Measurements from ENCODE around the gene NUDT3. TPM values are rescaled to one million over a fixed set of nuclear protein-coding genes. Genes with fewer than 3 reads are reported as not detected.

NUDT3 gene
- total and polyA plus RNA-seq, 2 experiments from 2014 or later = 12.1 to 31.1 TPM

DNA sequence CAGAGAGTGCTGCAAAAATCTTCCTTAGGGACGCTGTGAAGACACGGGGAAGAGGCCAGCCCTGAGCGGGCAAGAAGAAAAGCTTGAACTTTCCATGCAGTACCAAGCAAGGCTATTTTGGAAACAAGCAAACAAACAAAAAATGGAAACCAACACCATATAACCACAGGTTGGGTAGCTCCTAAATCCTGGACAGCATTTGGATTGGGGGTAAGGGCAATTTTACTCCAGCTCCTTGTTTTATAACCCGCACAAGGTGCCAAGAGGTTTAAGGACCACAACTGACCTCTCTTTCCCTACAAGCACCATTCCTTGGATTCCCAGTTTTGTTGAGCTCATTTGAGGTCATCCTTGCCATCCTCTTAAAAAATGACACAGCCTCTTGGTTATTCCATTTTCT lies 112.3 kb downstream of the NUDT3 start:
- no peaks in the 10 kb centered on the region for H3K9me3 Mint-ChIP-seq
- ATAC-seq (no peak), DNase-seq (ENCODE audit: low spot score) (no peak)
- no peak overlapping the region for H3K27ac Mint-ChIP-seq
- peaks cover 5% of the 10 kb centered on the region for H3K27me3 Mint-ChIP-seq (ENCODE audit: insufficient read depth, low read depth, poor library complexity)
- H3K4me1 Mint-ChIP-seq = no peaks in the 10 kb centered on the region
- no peaks in the 10 kb centered on the region; the same call in 1 of the 2 replicates for H4K20me1 ChIP-seq (replicated peaks; ENCODE audit: insufficient read depth)
- H3K4me3 Mint-ChIP-seq = no peak overlapping the region
- no peak overlapping the region for H3K4me2 ChIP-seq
- H3K27me3 ChIP-seq (ENCODE audit: insufficient read depth) = no peaks in the 10 kb centered on the region
- TF ChIP-seq STAT1 (IDR thresholded peaks at IDR 0.05; ENCODE audit: unreplicated experiment) = no peak
- TF ChIP-seq POLR2AphosphoS5 (IDR thresholded peaks at IDR 0.05; ENCODE audit: low read depth) = no peak
- TF ChIP-seq, protein P1, sequence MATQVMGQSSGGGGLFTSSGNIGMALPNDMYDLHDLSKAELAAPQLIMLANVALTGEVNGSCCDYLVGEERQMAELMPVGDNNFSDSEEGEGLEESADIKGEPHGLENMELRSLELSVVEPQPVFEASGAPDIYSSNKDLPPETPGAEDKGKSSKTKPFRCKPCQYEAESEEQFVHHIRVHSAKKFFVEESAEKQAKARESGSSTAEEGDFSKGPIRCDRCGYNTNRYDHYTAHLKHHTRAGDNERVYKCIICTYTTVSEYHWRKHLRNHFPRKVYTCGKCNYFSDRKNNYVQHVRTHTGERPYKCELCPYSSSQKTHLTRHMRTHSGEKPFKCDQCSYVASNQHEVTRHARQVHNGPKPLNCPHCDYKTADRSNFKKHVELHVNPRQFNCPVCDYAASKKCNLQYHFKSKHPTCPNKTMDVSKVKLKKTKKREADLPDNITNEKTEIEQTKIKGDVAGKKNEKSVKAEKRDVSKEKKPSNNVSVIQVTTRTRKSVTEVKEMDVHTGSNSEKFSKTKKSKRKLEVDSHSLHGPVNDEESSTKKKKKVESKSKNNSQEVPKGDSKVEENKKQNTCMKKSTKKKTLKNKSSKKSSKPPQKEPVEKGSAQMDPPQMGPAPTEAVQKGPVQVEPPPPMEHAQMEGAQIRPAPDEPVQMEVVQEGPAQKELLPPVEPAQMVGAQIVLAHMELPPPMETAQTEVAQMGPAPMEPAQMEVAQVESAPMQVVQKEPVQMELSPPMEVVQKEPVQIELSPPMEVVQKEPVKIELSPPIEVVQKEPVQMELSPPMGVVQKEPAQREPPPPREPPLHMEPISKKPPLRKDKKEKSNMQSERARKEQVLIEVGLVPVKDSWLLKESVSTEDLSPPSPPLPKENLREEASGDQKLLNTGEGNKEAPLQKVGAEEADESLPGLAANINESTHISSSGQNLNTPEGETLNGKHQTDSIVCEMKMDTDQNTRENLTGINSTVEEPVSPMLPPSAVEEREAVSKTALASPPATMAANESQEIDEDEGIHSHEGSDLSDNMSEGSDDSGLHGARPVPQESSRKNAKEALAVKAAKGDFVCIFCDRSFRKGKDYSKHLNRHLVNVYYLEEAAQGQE (IDR thresholded peaks at IDR 0.05; ENCODE audit: unreplicated experiment) = no peak
- TF ChIP-seq, protein P2, sequence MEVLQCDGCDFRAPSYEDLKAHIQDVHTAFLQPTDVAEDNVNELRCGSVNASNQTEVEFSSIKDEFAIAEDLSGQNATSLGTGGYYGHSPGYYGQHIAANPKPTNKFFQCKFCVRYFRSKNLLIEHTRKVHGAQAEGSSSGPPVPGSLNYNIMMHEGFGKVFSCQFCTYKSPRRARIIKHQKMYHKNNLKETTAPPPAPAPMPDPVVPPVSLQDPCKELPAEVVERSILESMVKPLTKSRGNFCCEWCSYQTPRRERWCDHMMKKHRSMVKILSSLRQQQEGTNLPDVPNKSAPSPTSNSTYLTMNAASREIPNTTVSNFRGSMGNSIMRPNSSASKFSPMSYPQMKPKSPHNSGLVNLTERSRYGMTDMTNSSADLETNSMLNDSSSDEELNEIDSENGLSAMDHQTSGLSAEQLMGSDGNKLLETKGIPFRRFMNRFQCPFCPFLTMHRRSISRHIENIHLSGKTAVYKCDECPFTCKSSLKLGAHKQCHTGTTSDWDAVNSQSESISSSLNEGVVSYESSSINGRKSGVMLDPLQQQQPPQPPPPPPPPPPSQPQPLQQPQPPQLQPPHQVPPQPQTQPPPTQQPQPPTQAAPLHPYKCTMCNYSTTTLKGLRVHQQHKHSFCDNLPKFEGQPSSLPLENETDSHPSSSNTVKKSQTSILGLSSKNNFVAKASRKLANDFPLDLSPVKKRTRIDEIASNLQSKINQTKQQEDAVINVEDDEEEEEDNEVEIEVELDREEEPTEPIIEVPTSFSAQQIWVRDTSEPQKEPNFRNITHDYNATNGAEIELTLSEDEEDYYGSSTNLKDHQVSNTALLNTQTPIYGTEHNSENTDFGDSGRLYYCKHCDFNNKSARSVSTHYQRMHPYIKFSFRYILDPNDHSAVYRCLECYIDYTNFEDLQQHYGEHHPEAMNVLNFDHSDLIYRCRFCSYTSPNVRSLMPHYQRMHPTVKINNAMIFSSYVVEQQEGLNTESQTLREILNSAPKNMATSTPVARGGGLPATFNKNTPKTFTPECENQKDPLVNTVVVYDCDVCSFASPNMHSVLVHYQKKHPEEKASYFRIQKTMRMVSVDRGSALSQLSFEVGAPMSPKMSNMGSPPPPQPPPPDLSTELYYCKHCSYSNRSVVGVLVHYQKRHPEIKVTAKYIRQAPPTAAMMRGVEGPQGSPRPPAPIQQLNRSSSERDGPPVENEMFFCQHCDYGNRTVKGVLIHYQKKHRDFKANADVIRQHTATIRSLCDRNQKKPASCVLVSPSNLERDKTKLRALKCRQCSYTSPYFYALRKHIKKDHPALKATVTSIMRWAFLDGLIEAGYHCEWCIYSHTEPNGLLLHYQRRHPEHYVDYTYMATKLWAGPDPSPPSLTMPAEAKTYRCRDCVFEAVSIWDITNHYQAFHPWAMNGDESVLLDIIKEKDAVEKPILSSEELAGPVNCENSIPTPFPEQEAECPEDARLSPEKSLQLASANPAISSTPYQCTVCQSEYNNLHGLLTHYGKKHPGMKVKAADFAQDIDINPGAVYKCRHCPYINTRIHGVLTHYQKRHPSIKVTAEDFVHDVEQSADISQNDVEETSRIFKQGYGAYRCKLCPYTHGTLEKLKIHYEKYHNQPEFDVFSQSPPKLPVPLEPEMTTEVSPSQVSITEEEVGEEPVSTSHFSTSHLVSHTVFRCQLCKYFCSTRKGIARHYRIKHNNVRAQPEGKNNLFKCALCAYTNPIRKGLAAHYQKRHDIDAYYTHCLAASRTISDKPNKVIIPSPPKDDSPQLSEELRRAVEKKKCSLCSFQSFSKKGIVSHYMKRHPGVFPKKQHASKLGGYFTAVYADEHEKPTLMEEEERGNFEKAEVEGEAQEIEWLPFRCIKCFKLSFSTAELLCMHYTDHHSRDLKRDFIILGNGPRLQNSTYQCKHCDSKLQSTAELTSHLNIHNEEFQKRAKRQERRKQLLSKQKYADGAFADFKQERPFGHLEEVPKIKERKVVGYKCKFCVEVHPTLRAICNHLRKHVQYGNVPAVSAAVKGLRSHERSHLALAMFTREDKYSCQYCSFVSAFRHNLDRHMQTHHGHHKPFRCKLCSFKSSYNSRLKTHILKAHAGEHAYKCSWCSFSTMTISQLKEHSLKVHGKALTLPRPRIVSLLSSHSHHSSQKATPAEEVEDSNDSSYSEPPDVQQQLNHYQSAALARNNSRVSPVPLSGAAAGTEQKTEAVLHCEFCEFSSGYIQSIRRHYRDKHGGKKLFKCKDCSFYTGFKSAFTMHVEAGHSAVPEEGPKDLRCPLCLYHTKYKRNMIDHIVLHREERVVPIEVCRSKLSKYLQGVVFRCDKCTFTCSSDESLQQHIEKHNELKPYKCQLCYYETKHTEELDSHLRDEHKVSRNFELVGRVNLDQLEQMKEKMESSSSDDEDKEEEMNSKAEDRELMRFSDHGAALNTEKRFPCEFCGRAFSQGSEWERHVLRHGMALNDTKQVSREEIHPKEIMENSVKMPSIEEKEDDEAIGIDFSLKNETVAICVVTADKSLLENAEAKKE (CRISPR knock-in tag; IDR thresholded peaks at IDR 0.05) = no peak
- TF ChIP-seq, protein P3, sequence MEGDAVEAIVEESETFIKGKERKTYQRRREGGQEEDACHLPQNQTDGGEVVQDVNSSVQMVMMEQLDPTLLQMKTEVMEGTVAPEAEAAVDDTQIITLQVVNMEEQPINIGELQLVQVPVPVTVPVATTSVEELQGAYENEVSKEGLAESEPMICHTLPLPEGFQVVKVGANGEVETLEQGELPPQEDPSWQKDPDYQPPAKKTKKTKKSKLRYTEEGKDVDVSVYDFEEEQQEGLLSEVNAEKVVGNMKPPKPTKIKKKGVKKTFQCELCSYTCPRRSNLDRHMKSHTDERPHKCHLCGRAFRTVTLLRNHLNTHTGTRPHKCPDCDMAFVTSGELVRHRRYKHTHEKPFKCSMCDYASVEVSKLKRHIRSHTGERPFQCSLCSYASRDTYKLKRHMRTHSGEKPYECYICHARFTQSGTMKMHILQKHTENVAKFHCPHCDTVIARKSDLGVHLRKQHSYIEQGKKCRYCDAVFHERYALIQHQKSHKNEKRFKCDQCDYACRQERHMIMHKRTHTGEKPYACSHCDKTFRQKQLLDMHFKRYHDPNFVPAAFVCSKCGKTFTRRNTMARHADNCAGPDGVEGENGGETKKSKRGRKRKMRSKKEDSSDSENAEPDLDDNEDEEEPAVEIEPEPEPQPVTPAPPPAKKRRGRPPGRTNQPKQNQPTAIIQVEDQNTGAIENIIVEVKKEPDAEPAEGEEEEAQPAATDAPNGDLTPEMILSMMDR (conservative IDR thresholded peaks at IDR 0.05; ENCODE audit: low read depth in 2 of 2) = no peak
- no peak for TF ChIP-seq EZH2 (IDR thresholded peaks at IDR 0.05; ENCODE audit: low read depth, unreplicated experiment)
- TF ChIP-seq, protein P4, sequence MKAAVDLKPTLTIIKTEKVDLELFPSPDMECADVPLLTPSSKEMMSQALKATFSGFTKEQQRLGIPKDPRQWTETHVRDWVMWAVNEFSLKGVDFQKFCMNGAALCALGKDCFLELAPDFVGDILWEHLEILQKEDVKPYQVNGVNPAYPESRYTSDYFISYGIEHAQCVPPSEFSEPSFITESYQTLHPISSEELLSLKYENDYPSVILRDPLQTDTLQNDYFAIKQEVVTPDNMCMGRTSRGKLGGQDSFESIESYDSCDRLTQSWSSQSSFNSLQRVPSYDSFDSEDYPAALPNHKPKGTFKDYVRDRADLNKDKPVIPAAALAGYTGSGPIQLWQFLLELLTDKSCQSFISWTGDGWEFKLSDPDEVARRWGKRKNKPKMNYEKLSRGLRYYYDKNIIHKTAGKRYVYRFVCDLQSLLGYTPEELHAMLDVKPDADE (IDR thresholded peaks at IDR 0.05) = no peak
- TF ChIP-seq JUNB (IDR thresholded peaks at IDR 0.05; ENCODE audit: unreplicated experiment) = no peak
- TF ChIP-seq CREB1 (CRISPR knock-in tag; IDR thresholded peaks at IDR 0.05; ENCODE audit: low read depth) = no peak
- TF ChIP-seq NANOG (IDR thresholded peaks at IDR 0.05; ENCODE audit: borderline replicate concordance) = no peak
- no peak for TF ChIP-seq EZH2phosphoT487 (IDR thresholded peaks at IDR 0.05; ENCODE audit: unreplicated experiment)
- no peak for TF ChIP-seq ZNF331 (CRISPR knock-in tag; IDR thresholded peaks at IDR 0.05; ENCODE audit: low read depth)
- TF ChIP-seq ZNF114 (CRISPR knock-in tag; IDR thresholded peaks at IDR 0.05) = no peak
- H3K4me1 ChIP-seq (ENCODE audit: insufficient read depth) = no peaks in the 10 kb centered on the region
- H3K36me3 Mint-ChIP-seq (ENCODE audit: low read depth) = peaks cover 2% of the 10 kb centered on the region; the same call in 2 of the 3 replicates
- H3K79me2 ChIP-seq (replicated peaks; ENCODE audit: insufficient read depth) = no peaks in the 10 kb centered on the region
- H3K9me2 ChIP-seq (ENCODE audit: insufficient read depth) = no peaks in the 10 kb centered on the region
- H3K36me3 ChIP-seq (ENCODE audit: insufficient read depth) = 0 out of 2 replicates have a peak, but pooled peaks cover 10% of the 10 kb centered on the region
- H3K27ac ChIP-seq (ENCODE audit: low read depth) = no peak overlapping the region
- no peak overlapping the region for H2AFZ ChIP-seq
- H3F3A ChIP-seq (replicated peaks; ENCODE audit: low read depth) = no peaks in the 10 kb centered on the region
- no peak overlapping the region for H3K4me3 ChIP-seq
